Skeletal muscle satellite cell (primary cell): Measurements from ENCODE around the gene STXBP6.
"Not testable (repeated sequence)": the region's sequence is repeated elsewhere in the genome, so short reads cannot be mapped to it uniquely, and the experiment has no call there.

Experiments
- H3K27me3 ChIP-seq: 2 replicates; pipeline ENCODE4 v1.7.0; 2013; ENCODE audit warnings: low read length; ENCODE audit not compliant: control insufficient read depth, insufficient read depth
- H3K36me3 ChIP-seq: 2 replicates; pipeline ENCODE4 v1.7.0; 2013; ENCODE audit warnings: mild to moderate bottlenecking, control low read depth, low read length; ENCODE audit not compliant: insufficient read depth
- H3K4me1 ChIP-seq: 2 replicates; pipeline ENCODE4 v1.7.0; 2013; ENCODE audit warnings: low read length; ENCODE audit not compliant: control insufficient read depth, insufficient read depth
- H3K4me2 ChIP-seq: 2 replicates; pipeline ENCODE4 v1.7.0; 2013; ENCODE audit warnings: mild to moderate bottlenecking, low read length
- H3K4me3 ChIP-seq: 2 replicates; pipeline ENCODE4 v1.7.0; 2013; ENCODE audit warnings: low read length
- H3K9ac ChIP-seq: 2 replicates; pipeline ENCODE4 v1.7.0; 2013; ENCODE audit warnings: mild to moderate bottlenecking, low read depth, low read length, moderate library complexity
- H3K9me3 ChIP-seq: replicated peaks from 2 replicates; pipeline ENCODE4 v1.7.0; 2013; ENCODE audit warnings: mild to moderate bottlenecking, control low read depth, low read length

The STXBP6 gene

GRCh38 chr14:24795406-24795805 lies 254.5 kb downstream of the STXBP6 start:
- no peaks in the 10 kb centered on the region for H3K36me3 ChIP-seq
- H3K9ac ChIP-seq: no peak overlapping the region
- no peak overlapping the region for H3K4me3 ChIP-seq
- H3K4me2 ChIP-seq: no peak overlapping the region
- H3K9me3 ChIP-seq: no peaks in the 10 kb centered on the region
- no peaks in the 10 kb centered on the region for H3K4me1 ChIP-seq
- no peaks in the 10 kb centered on the region for H3K27me3 ChIP-seq

GRCh38 chr14:24794644-24795305 lies 255.2 kb downstream of the STXBP6 start:
- Histone ChIP-seq H3K9me3 (no peaks in the 10 kb centered on the region), H3K27me3 (no peaks in the 10 kb centered on the region), H3K4me2 (no peak overlapping the region), H3K36me3 (no peaks in the 10 kb centered on the region), H3K4me3 (no peak overlapping the region), H3K9ac (no peak overlapping the region), H3K4me1 (no peaks in the 10 kb centered on the region)

- Histone ChIP-seq H3K27me3 (no peaks in the 10 kb centered on the region), H3K4me3 (no peak overlapping the region), H3K9ac (no peak overlapping the region), H3K4me2 (no peak overlapping the region), H3K36me3 (no peaks in the 10 kb centered on the region), H3K9me3 (no peaks in the 10 kb centered on the region), H3K4me1 (no peaks in the 10 kb centered on the region)
Observed at GRCh38 chr14:24790196-24790595, 259.8 kb downstream of the STXBP6 start.

- Histone ChIP-seq H3K36me3 (no peaks in the 10 kb centered on the region), H3K27me3 (no peaks in the 10 kb centered on the region), H3K4me1 (no peaks in the 10 kb centered on the region), H3K9ac (no peak overlapping the region), H3K9me3 (no peaks in the 10 kb centered on the region), H3K4me3 (no peak overlapping the region), H3K4me2 (no peak overlapping the region)
Observed at GRCh38 chr14:24789378-24789884, 260.5 kb downstream of the STXBP6 start.

GRCh38 chr14:24785698-24786097 lies 264.2 kb downstream of the STXBP6 start:
- Histone ChIP-seq H3K27me3 (no peaks in the 10 kb centered on the region), H3K9me3 (no peaks in the 10 kb centered on the region), H3K4me3 (no peak overlapping the region), H3K4me1 (no peaks in the 10 kb centered on the region), H3K36me3 (no peaks in the 10 kb centered on the region), H3K9ac (no peak overlapping the region), H3K4me2 (no peak overlapping the region)

- no peak overlapping the region for H3K9ac ChIP-seq
- H3K27me3 ChIP-seq: no peaks in the 10 kb centered on the region
- no peaks in the 10 kb centered on the region for H3K9me3 ChIP-seq
- H3K4me2 ChIP-seq: no peak overlapping the region
- H3K4me1 ChIP-seq: no peaks in the 10 kb centered on the region
- no peaks in the 10 kb centered on the region for H3K36me3 ChIP-seq
- H3K4me3 ChIP-seq: no peak overlapping the region
Observed at GRCh38 chr14:24784981-24785380, 265.0 kb downstream of the STXBP6 start.

GRCh38 chr14:24783791-24784190 lies 266.2 kb downstream of the STXBP6 start:
- no peak overlapping the region for H3K4me3 ChIP-seq
- no peaks in the 10 kb centered on the region for H3K36me3 ChIP-seq
- H3K4me2 ChIP-seq: no peak overlapping the region
- no peaks in the 10 kb centered on the region for H3K27me3 ChIP-seq
- H3K9me3 ChIP-seq: no peaks in the 10 kb centered on the region
- no peak overlapping the region for H3K9ac ChIP-seq
- no peaks in the 10 kb centered on the region for H3K4me1 ChIP-seq

- Histone ChIP-seq H3K9ac (no peak overlapping the region), H3K9me3 (no peaks in the 10 kb centered on the region), H3K36me3 (no peaks in the 10 kb centered on the region)
Observed at GRCh38 chr14:24780281-24780680, 269.7 kb downstream of the STXBP6 start.

GRCh38 chr14:24777678-24778077 lies 272.3 kb downstream of the STXBP6 start:
- H3K4me2 ChIP-seq: no peak overlapping the region
- peaks cover 2% of the 10 kb centered on the region for H3K27me3 ChIP-seq
- H3K4me3 ChIP-seq: no peak overlapping the region

More at GRCh38 chr14:24780281-24780680, 269.7 kb downstream of the STXBP6 start:
- no peaks in the 10 kb centered on the region for H3K4me1 ChIP-seq
- H3K4me2 ChIP-seq: no peak overlapping the region
- no peaks in the 10 kb centered on the region for H3K27me3 ChIP-seq
- no peak overlapping the region for H3K4me3 ChIP-seq

GRCh38 chr14:24775950-24776349 lies 274.0 kb downstream of the STXBP6 start:
- H3K36me3 ChIP-seq: no peaks in the 10 kb centered on the region
- no peak overlapping the region for H3K9ac ChIP-seq
- no peak overlapping the region for H3K4me3 ChIP-seq
- H3K4me2 ChIP-seq: no peak overlapping the region
- H3K27me3 ChIP-seq: peaks cover 2% of the 10 kb centered on the region
- H3K9me3 ChIP-seq: no peaks in the 10 kb centered on the region
- no peaks in the 10 kb centered on the region for H3K4me1 ChIP-seq

More at GRCh38 chr14:24777678-24778077, 272.3 kb downstream of the STXBP6 start:
- Histone ChIP-seq H3K9ac (no peak overlapping the region), H3K36me3 (no peaks in the 10 kb centered on the region), H3K4me1 (no peaks in the 10 kb centered on the region), H3K9me3 (no peaks in the 10 kb centered on the region)

- H3K4me2 ChIP-seq: no peak overlapping the region
- H3K36me3 ChIP-seq: no peaks in the 10 kb centered on the region
- H3K27me3 ChIP-seq: peaks cover 2% of the 10 kb centered on the region
- no peak overlapping the region for H3K4me3 ChIP-seq
- H3K9ac ChIP-seq: no peak overlapping the region
- H3K4me1 ChIP-seq: no peaks in the 10 kb centered on the region
- no peaks in the 10 kb centered on the region for H3K9me3 ChIP-seq
Observed at GRCh38 chr14:24774187-24774915, 275.6 kb downstream of the STXBP6 start.

- not testable (repeated sequence) for H3K4me2 ChIP-seq, H3K9ac ChIP-seq, H3K4me1 ChIP-seq, H3K9me3 ChIP-seq, H3K4me3 ChIP-seq, H3K27me3 ChIP-seq, H3K36me3 ChIP-seq
Observed at GRCh38 chr14:24773564-24773963, 276.4 kb downstream of the STXBP6 start.
